Measurements from ENCODE around the gene CTCF. TPM values are rescaled to one million over a fixed set of nuclear protein-coding genes. Genes with fewer than 3 reads are reported as not detected.

The CTCF gene
- total and polyA plus RNA-seq, 3 experiments from 2014 or later, result 65.4 to 67.4 (median 66.4) TPM

DNA sequence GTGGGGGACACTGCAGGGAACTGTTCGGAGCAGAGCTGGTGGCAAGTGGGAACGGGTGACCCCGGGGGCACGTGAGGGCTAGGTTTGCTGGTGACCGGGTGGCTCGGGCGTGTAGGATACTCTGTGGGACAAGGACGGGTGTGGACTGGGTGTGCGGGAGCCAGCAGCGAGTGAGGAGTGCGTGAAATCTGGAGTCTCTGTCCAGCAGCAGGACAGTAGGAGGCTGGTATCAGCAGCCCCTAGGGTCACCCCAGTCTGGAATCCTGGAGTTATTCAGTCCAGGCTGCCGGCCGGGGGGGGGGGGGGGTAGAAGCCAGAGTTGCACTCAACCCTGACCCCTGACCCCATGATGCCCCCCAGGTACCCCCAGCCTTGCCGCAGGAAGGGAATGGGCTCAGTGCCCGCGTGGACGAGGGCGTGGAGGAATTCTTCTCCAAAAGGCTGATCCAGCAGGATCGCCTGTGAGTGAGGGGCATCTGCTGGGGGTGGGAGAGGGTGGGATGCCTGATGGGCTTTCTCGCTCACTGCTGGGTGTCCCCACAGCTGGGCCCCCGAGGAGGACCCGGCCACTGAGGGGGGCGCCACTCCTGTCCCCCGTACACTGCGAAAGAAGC is 91.6 kb downstream of the CTCF start:
- no peak for DNase-seq
- no peaks in the 10 kb centered on the region for H3K27me3 Mint-ChIP-seq
- H3K27ac Mint-ChIP-seq, result no peak overlapping the region

GRCh38 chr16:67654403-67654911 is 92.1 kb downstream of the CTCF start:
- POLR2A ChIA-PET, result no interaction called here
- H3K27ac Mint-ChIP-seq, result peak overlapping the region in 3 of 8 donors; percentile 50 to 91 (median 87)
- no peaks in the 10 kb centered on the region for H3K9me3 Mint-ChIP-seq
- peaks cover 5 to 74% (median 9%) of the 10 kb centered on the region in 3 donors for H3K36me3 Mint-ChIP-seq
- Histone ChIP-seq H3K4me3 (ENCODE audit: low read length) (no peak overlapping the region), H3K4me1 (ENCODE audit: insufficient read depth, low read length) (peaks cover 13% of the 10 kb centered on the region), H3K9me3 (ENCODE audit: low read length) (no peaks in the 10 kb centered on the region), H3K27ac (ENCODE audit: low read depth, low read length) (no peak overlapping the region), H3K27me3 (ENCODE audit: insufficient read depth, low read length, poor library complexity, severe bottlenecking) (no peaks in the 10 kb centered on the region), H3K36me3 (ENCODE audit: insufficient read depth, low read length) (peaks cover 16% of the 10 kb centered on the region)
- DNase-seq, result no peak
- H3K4me3 Mint-ChIP-seq, result peak overlapping the region in 1 of 7 donors; percentile 16
- no peaks in the 10 kb centered on the region for H3K27me3 Mint-ChIP-seq
- CTCF ChIA-PET, result interaction anchor here (0.8 kb wide), 1 partner anchor 10 kb away, joined by 4 read pairs; the partner anchor contains the start of gene CARMIL2
- peaks cover 13 to 26% (median 17%) of the 10 kb centered on the region in 3 donors for H3K4me1 Mint-ChIP-seq

More for the DNA sequence above, 91.6 kb downstream of the CTCF start:
- Histone ChIP-seq H3K27me3 (ENCODE audit: insufficient read depth, low read length, poor library complexity, severe bottlenecking) (no peaks in the 10 kb centered on the region), H3K36me3 (ENCODE audit: insufficient read depth, low read length) (peaks cover 16% of the 10 kb centered on the region), H3K4me3 (ENCODE audit: low read length) (no peak overlapping the region), H3K4me1 (ENCODE audit: insufficient read depth, low read length) (peaks cover 7% of the 10 kb centered on the region), H3K27ac (ENCODE audit: low read depth, low read length) (no peak overlapping the region), H3K9me3 (ENCODE audit: low read length) (no peaks in the 10 kb centered on the region)
- H3K36me3 Mint-ChIP-seq, result peaks cover 5 to 74% (median 9%) of the 10 kb centered on the region in 3 donors
- no peak overlapping the region for H3K4me3 Mint-ChIP-seq
- peaks cover 8 to 21% (median 12%) of the 10 kb centered on the region in 3 donors for H3K4me1 Mint-ChIP-seq
- CTCF ChIA-PET, result interaction anchor here (0.8 kb wide), 1 partner anchor 9 kb away, joined by 4 read pairs; the partner anchor contains the start of gene CARMIL2
- H3K9me3 Mint-ChIP-seq, result no peaks in the 10 kb centered on the region
- POLR2A ChIA-PET, result no interaction called here

- Histone ChIP-seq H3K27ac (ENCODE audit: low read depth, low read length) (no peak overlapping the region), H3K4me1 (ENCODE audit: insufficient read depth, low read length) (peaks cover 14% of the 10 kb centered on the region), H3K9me3 (ENCODE audit: low read length) (no peaks in the 10 kb centered on the region), H3K36me3 (ENCODE audit: insufficient read depth, low read length) (peaks cover 10% of the 10 kb centered on the region), H3K4me3 (ENCODE audit: low read length) (no peak overlapping the region), H3K27me3 (ENCODE audit: insufficient read depth, low read length, poor library complexity, severe bottlenecking) (no peaks in the 10 kb centered on the region)
- ChIA-PET CTCF (interaction anchor here (1.7 kb wide), 1 partner anchor 135 kb away, joined by 4 read pairs; no protein-coding TSS in a partner anchor), POLR2A (no interaction called here)
- Mint-ChIP-seq H3K4me3 (peak overlapping the region in 2 of 7 donors; percentile 7 to 73), H3K27me3 (no peaks in the 10 kb centered on the region), H3K36me3 (peaks cover 2 to 69% (median 7%) of the 10 kb centered on the region in 3 donors), H3K4me1 (peaks cover 13 to 27% (median 14%) of the 10 kb centered on the region in 3 donors), H3K27ac (peak overlapping the region in 4 of 8 donors; percentile 16 to 91 (median 42)), H3K9me3 (no peaks in the 10 kb centered on the region)
- DNase-seq, result no peak
These were observed 93.0 kb downstream of the CTCF start for GRCh38 chr16:67655363-67655762.

GRCh38 chr16:67656344-67657016 is 94.2 kb downstream of the CTCF start:
- Mint-ChIP-seq H3K4me1 (peaks cover 14 to 28% (median 14%) of the 10 kb centered on the region in 3 donors), H3K27me3 (peaks cover 0 to 3% of the 10 kb centered on the region in 2 donors), H3K9me3 (no peaks in the 10 kb centered on the region), H3K36me3 (peaks cover 0 to 62% (median 2%) of the 10 kb centered on the region in 3 donors), H3K4me3 (peak overlapping the region in 5 of 7 donors; percentile 24 to 73 (median 37)), H3K27ac (peak overlapping the region in 2 of 8 donors; percentile 22 to 91)
- Histone ChIP-seq H3K36me3 (ENCODE audit: insufficient read depth, low read length) (peaks cover 10% of the 10 kb centered on the region), H3K4me1 (ENCODE audit: insufficient read depth, low read length) (peaks cover 20% of the 10 kb centered on the region), H3K9me3 (ENCODE audit: low read length) (no peaks in the 10 kb centered on the region), H3K4me3 (ENCODE audit: low read length) (no peak overlapping the region), H3K27me3 (ENCODE audit: insufficient read depth, low read length, poor library complexity, severe bottlenecking) (no peaks in the 10 kb centered on the region), H3K27ac (ENCODE audit: low read depth, low read length) (no peak overlapping the region)
- POLR2A ChIA-PET, result no interaction called here
- no peak for DNase-seq
- CTCF ChIA-PET, result interaction anchor here (0.9 to 1.7 kb wide), 2 partner anchors 11 to 136 kb away, joined by 4 read pairs; partner anchors contain the start of gene CARMIL2

GRCh38 chr16:67657017-67657608 is 94.8 kb downstream of the CTCF start:
- Histone ChIP-seq H3K27me3 (ENCODE audit: insufficient read depth, low read length, poor library complexity, severe bottlenecking) (no peaks in the 10 kb centered on the region), H3K36me3 (ENCODE audit: insufficient read depth, low read length) (peaks cover 4% of the 10 kb centered on the region), H3K27ac (ENCODE audit: low read depth, low read length) (no peak overlapping the region), H3K4me3 (ENCODE audit: low read length) (no peak overlapping the region), H3K4me1 (ENCODE audit: insufficient read depth, low read length) (peaks cover 24% of the 10 kb centered on the region), H3K9me3 (ENCODE audit: low read length) (no peaks in the 10 kb centered on the region)
- POLR2A ChIA-PET, result interaction anchor here (1.5 kb wide), 1 partner anchor 11 kb away, joined by 8 read pairs; no protein-coding TSS in a partner anchor
- Mint-ChIP-seq H3K27ac (peak overlapping the region in 3 of 8 donors; percentile 22 to 65 (median 56)), H3K4me3 (peak overlapping the region in 5 of 7 donors; percentile 32 to 78 (median 40)), H3K4me1 (peaks cover 14 to 32% (median 14%) of the 10 kb centered on the region in 3 donors), H3K9me3 (no peaks in the 10 kb centered on the region), H3K36me3 (peaks cover 0 to 55% (median 0%) of the 10 kb centered on the region in 3 donors), H3K27me3 (peaks cover 0 to 3% of the 10 kb centered on the region in 2 donors)
- DNase-seq, result no peak
- CTCF ChIA-PET, result interaction anchor here (0.9 to 4.0 kb wide), 5 partner anchors 12 to 137 kb away, joined by 3 to 34 read pairs (median 4); partner anchors contain the start of genes CARMIL2 and CTCF

- Histone ChIP-seq H3K4me1 (ENCODE audit: insufficient read depth, low read length) (peaks cover 24% of the 10 kb centered on the region), H3K4me3 (ENCODE audit: low read length) (no peak overlapping the region), H3K27ac (ENCODE audit: low read depth, low read length) (no peak overlapping the region), H3K36me3 (ENCODE audit: insufficient read depth, low read length) (no peaks in the 10 kb centered on the region), H3K9me3 (ENCODE audit: low read length) (no peaks in the 10 kb centered on the region), H3K27me3 (ENCODE audit: insufficient read depth, low read length, poor library complexity, severe bottlenecking) (no peaks in the 10 kb centered on the region)
- POLR2A ChIA-PET, result interaction anchor here (0.6 to 1.5 kb wide), 4 partner anchors 12 to 149 kb away, joined by 3 to 8 read pairs (median 3); no protein-coding TSS in a partner anchor
- Mint-ChIP-seq H3K4me3 (peak overlapping the region; percentile 35 to 95 (median 94)), H3K9me3 (no peaks in the 10 kb centered on the region), H3K36me3 (peaks cover 0 to 52% (median 0%) of the 10 kb centered on the region in 3 donors), H3K27ac (peak overlapping the region in 4 of 8 donors; percentile 42 to 99 (median 54)), H3K4me1 (peaks cover 14 to 32% (median 14%) of the 10 kb centered on the region in 3 donors), H3K27me3 (peaks cover 0 to 3% of the 10 kb centered on the region in 2 donors)
- CTCF ChIA-PET, result interaction anchor here (1.0 to 4.4 kb wide), 6 partner anchors 10 to 137 kb away, joined by 3 to 34 read pairs (median 12); partner anchors contain the start of genes CARMIL2 and CTCF
- no peak for DNase-seq
These were observed 95.6 kb downstream of the CTCF start for GRCh38 chr16:67657751-67658518.

Measured in CD8-positive, alpha-beta memory T cell (primary cell).